ENCODE results near the gene CENPA. TPM values are rescaled to one million over a fixed set of nuclear protein-coding genes. Genes with fewer than 3 reads are reported as not detected.

The CENPA gene
- polyA plus RNA-seq, 1 of the 3 experiments (the other 2 are of a cell fraction): 19.5 TPM

GRCh38 chr2:26745609-26746327, 40.1 kb upstream of the CENPA start:
- POLR2A ChIA-PET: interaction anchor here (1.3 kb wide), 1 partner anchor 168 kb away, joined by 5 read pairs; no protein-coding TSS in a partner anchor
- peak; percentile 99 for TF ChIP-seq SMC3 (IDR thresholded peaks at IDR 0.05; ENCODE audit: low read depth, low read length)
- no peak for TF ChIP-seq NRF1 (IDR thresholded peaks at IDR 0.05; ENCODE audit: low read depth, low read length)
- no peak for TF ChIP-seq POLR2AphosphoS5 (IDR thresholded peaks at IDR 0.05; ENCODE audit: low read depth, low read length)
- no peak for TF ChIP-seq SIN3A (IDR thresholded peaks at IDR 0.05; ENCODE audit: borderline replicate concordance, low read depth, low read length)
- peak; percentile 99 for TF ChIP-seq CTCF (IDR thresholded peaks at IDR 0.05)
- no peak for TF ChIP-seq NFIC (IDR thresholded peaks at IDR 0.05; ENCODE audit: borderline replicate concordance)
- no peak for TF ChIP-seq GABPA (IDR thresholded peaks at IDR 0.05; ENCODE audit: low read depth)
- no peak for TF ChIP-seq FOSL2 (IDR thresholded peaks at IDR 0.05; ENCODE audit: borderline replicate concordance, low read depth)
- TF ChIP-seq RXRA (IDR thresholded peaks at IDR 0.05; ENCODE audit: borderline replicate concordance, low read depth): no peak
- TF ChIP-seq PBX3 (IDR thresholded peaks at IDR 0.05): peak; percentile 16; the same call in 1 of the 2 replicates
- no peak for TF ChIP-seq MXI1 (IDR thresholded peaks at IDR 0.05; ENCODE audit: low read depth, low read length)
- no peak for TF ChIP-seq MEF2A (IDR thresholded peaks at IDR 0.05; ENCODE audit: borderline replicate concordance, low read depth)
- no peak for TF ChIP-seq EZH2phosphoT487 (IDR thresholded peaks at IDR 0.05; ENCODE audit: borderline replicate concordance, low read depth)
- no peak for TF ChIP-seq JUND (IDR thresholded peaks at IDR 0.05)
- TF ChIP-seq ELF1 (IDR thresholded peaks at IDR 0.05): no peak
- TF ChIP-seq TEAD4 (IDR thresholded peaks at IDR 0.05; ENCODE audit: borderline replicate concordance, insufficient read depth): no peak
- 0 out of 2 replicates have a peak, but pooled peaks have one; percentile 57 for TF ChIP-seq RFX5 (IDR thresholded peaks at IDR 0.05; ENCODE audit: low read length)
- peak; percentile 75 for TF ChIP-seq GATA2 (CRISPR knock-in tag; IDR thresholded peaks at IDR 0.05)
- no peak for TF ChIP-seq TAF1 (IDR thresholded peaks at IDR 0.05; ENCODE audit: borderline replicate concordance, low read depth, low read length)
- TF ChIP-seq ZBTB33 (IDR thresholded peaks at IDR 0.05; ENCODE audit: borderline replicate concordance, low read depth): no peak
- peak; percentile 5; the same call in 1 of the 2 replicates for TF ChIP-seq USF2 (IDR thresholded peaks at IDR 0.05; ENCODE audit: borderline replicate concordance, low read depth, low read length)
- no peak for TF ChIP-seq FOXM1 (IDR thresholded peaks at IDR 0.05; ENCODE audit: low read depth)
- no peak for TF ChIP-seq MAX (IDR thresholded peaks at IDR 0.05; ENCODE audit: low read depth)
- TF ChIP-seq TCF12 (IDR thresholded peaks at IDR 0.05): no peak
- TF ChIP-seq USF1 (IDR thresholded peaks at IDR 0.05; ENCODE audit: borderline replicate concordance, low read depth): no peak
- peak; percentile 100 for TF ChIP-seq RAD21 (IDR thresholded peaks at IDR 0.05; ENCODE audit: low read length)
- no peak for TF ChIP-seq FOXJ3 (CRISPR knock-in tag; IDR thresholded peaks at IDR 0.05)

More at GRCh38 chr2:26745609-26746327, 40.1 kb upstream of the CENPA start:
- Histone ChIP-seq H4K20me1 (ENCODE audit: insufficient read depth) (no peaks in the 10 kb centered on the region), H3K4me3 (ENCODE audit: low read depth in 2 of 2, low read length in 1 of 2) (no peak overlapping the region), H3K4me2 (no peak overlapping the region), H3F3A (replicated peaks; ENCODE audit: insufficient read depth) (no peaks in the 10 kb centered on the region), H3K79me2 (ENCODE audit: insufficient read depth) (no peaks in the 10 kb centered on the region), H2AFZ (ENCODE audit: low read depth) (no peak overlapping the region), H3K36me3 (replicated peaks in 1 of 2; ENCODE audit: control insufficient read depth in 1 of 2, insufficient read depth in 2 of 2, low read length in 1 of 2) (no peaks in the 10 kb centered on the region), H3K27ac (ENCODE audit: low read depth in 2 of 2, low read length in 1 of 2) (no peak overlapping the region), H3K9me2 (no peaks in the 10 kb centered on the region), H3K9ac (no peak overlapping the region), H3K27me3 (ENCODE audit: insufficient read depth) (no peaks in the 10 kb centered on the region), H3K9me3 (no peaks in the 10 kb centered on the region), H3K4me1 (ENCODE audit: control insufficient read depth in 1 of 2, insufficient read depth in 2 of 2, low read depth in 1 of 2, low read length in 1 of 2) (peaks cover 0 to 3% of the 10 kb centered on the region in 2 experiments; a peak in 1 of 4 replicates)
- 31% methylated on average over 9 of the region's 9 CpGs for WGBS (ENCODE audit: low lambda C conversion rate)
- peak; percentile 85 for DNase-seq
- CTCF ChIA-PET: interaction anchor here (0.6 to 22.3 kb wide), 56 partner anchors 10 to 671 kb away, joined by 3 to 944 read pairs (median 7); partner anchors contain the start of genes ADGRF3, CIB4, HADHA and HADHB

Measured in SK-N-SH (cell line).